ENCODE data around the gene CCDC85C. TPM values are rescaled to one million over a fixed set of nuclear protein-coding genes. Genes with fewer than 3 reads are reported as not detected.

Gene CCDC85C
- total RNA-seq, 2 donors from 2014 or later: 2.7 to 3.6 TPM

DNA sequence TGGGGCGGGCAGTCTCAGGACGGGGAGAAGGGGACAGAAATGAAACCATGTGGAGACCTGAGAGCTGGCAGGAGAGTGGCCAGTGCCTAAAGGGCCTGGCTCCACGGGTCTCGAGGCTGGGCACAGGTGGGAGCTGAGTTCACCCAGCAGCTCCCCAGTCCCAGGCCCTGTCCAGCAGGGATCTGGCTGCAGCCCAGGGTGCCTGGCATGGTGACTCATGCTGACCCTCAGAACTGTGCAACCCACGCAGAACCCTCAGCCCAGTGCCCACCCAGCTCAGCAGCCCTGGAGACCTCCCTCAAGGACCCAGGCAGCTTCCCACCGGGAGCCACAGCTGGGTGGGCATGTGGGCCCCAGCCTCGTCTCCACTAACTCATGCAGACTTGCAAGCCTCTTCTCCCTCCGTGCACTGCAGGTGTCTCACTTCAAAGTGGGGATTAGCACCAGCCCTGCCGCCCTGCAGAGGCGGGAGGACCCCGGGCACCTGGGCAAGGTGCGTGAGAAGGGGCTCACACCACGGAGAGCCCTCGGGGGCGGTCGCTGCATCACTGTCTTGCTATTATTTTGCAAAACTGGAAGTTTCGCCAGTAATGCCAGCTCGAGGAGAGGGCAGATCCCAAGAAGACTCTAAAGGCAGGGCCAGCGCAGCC is 76.5 kb downstream of the CCDC85C start:
- Mint-ChIP-seq H3K27me3 (no peaks in the 10 kb centered on the region), H3K4me3 (no peak overlapping the region), H3K4me1 (ENCODE audit: low read depth in 2 of 2) (no peaks in the 10 kb centered on the region), H3K9me3 (no peaks in the 10 kb centered on the region), H3K27ac (no peak overlapping the region), H3K36me3 (no peaks in the 10 kb centered on the region)
- ATAC-seq (no peak), DNase-seq (ENCODE audit: low spot score) (no peak)

DNA sequence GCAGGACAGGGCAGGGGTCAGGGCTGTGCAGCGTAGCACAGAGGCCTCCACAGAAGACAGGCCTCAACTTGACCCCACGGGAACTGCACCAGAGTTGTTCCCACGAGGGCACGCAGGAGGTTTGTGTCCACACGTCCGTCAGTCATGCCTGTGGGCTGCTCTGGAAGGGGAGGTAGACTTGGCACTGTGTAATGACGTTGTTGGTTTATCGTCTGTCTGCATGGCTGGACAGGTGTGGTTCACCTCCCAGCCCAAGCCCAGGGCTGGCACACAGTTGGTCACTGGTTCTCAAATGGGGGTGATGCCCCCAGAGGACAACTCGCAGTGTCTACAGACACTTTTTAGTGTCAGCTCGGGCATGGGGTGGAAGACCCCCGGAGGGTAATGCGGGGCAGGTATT is 77.0 kb downstream of the CCDC85C start:
- H3K27ac Mint-ChIP-seq: no peak overlapping the region

DNA sequence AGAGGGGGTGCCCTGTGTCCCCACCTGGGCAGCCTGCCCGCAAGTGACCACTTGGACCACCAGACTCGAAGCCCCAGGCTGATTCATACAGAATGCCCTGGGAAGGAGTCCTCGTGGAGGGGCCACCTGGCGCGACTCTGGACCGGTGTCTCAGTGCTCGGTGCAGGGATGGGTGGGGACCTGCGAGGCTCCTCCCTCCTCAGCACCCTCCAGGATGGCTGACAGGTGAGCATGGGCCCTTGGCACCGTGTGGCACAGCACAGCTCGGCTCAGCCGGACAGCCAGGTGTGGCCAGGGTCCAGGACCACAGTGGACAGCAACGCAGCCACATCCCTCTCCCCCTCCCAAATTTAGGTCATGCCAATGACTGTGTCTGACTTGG is 78.3 kb downstream of the CCDC85C start:
- H3K27me3 Mint-ChIP-seq: no peaks in the 10 kb centered on the region
- H3K4me3 Mint-ChIP-seq: no peak overlapping the region
- H3K27ac Mint-ChIP-seq: no peak overlapping the region
- no peak for ATAC-seq
- no peaks in the 10 kb centered on the region for H3K36me3 Mint-ChIP-seq
- H3K4me1 Mint-ChIP-seq (ENCODE audit: low read depth in 2 of 2): no peaks in the 10 kb centered on the region
- H3K9me3 Mint-ChIP-seq: no peaks in the 10 kb centered on the region
- DNase-seq (ENCODE audit: low spot score): no peak

More for the DNA sequence above, 77.0 kb downstream of the CCDC85C start:
- H3K27me3 Mint-ChIP-seq: no peaks in the 10 kb centered on the region
- DNase-seq (ENCODE audit: low spot score) (no peak), ATAC-seq (no peak)
- H3K4me1 Mint-ChIP-seq (ENCODE audit: low read depth in 2 of 2): no peaks in the 10 kb centered on the region
- no peaks in the 10 kb centered on the region for H3K36me3 Mint-ChIP-seq
- no peak overlapping the region for H3K4me3 Mint-ChIP-seq
- no peaks in the 10 kb centered on the region for H3K9me3 Mint-ChIP-seq

DNA sequence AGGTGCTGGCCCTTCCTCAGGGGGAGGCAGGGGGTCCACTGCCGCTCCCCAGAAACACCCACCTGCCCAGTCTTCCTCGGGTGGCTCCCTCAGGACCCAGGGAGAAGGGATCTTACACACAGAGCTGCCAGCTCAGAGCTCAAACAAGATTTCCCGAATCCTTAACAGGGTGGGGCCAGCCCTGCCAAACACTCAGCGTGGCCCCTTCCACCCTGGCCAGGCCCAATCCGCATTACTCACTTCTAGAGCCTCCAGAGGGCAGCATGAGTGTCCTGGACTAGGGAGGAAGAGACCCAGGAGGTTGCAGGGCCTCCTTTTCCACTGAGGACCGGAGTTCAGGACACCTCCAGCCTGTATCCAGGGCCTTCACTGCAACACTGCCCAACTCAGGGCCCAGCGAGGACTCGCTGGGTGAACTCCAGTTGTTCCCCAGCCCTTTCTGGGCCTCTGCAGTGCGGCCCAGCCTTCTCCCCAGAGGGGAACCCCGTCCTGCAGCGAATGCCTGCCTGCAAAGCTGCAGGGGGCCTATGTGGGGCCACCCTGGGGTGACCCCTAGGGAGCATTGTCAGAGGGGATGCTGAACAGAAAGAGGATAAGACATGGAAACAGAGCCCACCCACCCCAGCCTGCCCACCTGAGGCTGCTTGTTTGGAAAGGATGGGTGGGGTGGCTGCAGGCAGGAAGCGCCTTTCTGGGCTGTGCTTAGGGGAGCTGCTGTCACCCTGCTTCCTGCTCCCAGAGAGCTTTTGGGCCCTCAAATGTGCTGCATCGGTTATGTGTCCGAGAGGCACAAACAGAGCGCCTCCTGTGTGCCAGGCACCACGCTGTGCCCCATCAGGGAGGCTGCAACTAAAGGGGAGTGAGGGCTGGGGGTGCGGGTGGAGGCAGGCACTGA is 79.0 kb downstream of the CCDC85C start:
- Mint-ChIP-seq H3K9me3 (no peaks in the 10 kb centered on the region), H3K4me1 (ENCODE audit: low read depth in 2 of 2) (no peaks in the 10 kb centered on the region), H3K4me3 (no peak overlapping the region), H3K27me3 (no peaks in the 10 kb centered on the region), H3K36me3 (no peaks in the 10 kb centered on the region), H3K27ac (no peak overlapping the region)
- DNase-seq (ENCODE audit: low spot score) (no peak), ATAC-seq (no peak)

DNA sequence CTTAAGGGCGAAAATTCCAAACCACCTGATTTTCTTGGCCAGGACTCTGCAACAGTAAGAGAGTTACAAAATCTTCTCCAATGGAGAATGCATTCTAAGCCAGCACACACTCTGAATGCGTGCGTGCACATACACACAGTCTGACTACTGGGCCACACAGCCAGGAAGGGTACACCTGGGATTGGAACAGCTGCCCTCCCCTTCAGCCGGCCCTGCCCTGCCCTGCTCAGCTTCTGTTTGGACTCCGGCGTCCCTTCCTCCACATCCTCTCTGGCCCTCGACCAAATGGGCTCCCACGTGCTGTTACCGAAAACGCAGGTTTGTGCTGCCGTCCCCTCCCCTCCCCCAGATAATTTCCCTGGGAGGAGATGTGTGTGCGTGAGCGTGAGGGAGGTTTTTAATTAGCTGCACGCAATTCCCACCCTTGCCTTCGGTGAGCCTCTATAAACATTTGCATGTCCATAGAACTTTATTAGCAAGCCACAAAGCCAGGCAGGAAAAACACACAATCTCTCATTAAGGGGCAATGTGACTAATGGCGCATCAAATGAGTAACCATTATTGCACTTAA is 79.8 kb downstream of the CCDC85C start:
- ATAC-seq (no peak), DNase-seq (ENCODE audit: low spot score) (no peak)
- H3K36me3 Mint-ChIP-seq: no peaks in the 10 kb centered on the region
- no peak overlapping the region for H3K4me3 Mint-ChIP-seq
- H3K4me1 Mint-ChIP-seq (ENCODE audit: low read depth in 2 of 2): no peaks in the 10 kb centered on the region
- no peak overlapping the region for H3K27ac Mint-ChIP-seq
- H3K9me3 Mint-ChIP-seq: no peaks in the 10 kb centered on the region
- H3K27me3 Mint-ChIP-seq: no peaks in the 10 kb centered on the region

DNA sequence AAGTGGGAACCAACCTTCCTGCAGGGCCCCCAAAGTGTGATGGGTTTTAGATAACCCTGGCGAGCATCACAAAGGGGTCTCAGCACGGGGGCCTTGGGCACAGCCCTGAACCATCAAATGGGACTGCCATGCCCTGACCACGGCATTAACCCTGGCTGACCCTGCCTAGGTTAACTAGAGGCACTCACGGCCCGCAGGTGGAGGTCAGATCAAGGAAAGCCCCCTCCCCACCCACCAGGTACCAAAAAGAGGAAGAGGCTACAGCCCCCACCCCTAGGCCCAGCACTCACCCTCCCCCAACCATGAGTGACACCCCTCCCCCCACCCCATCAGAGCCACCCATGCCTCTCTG is 80.3 kb downstream of the CCDC85C start:
- Mint-ChIP-seq H3K27ac (no peak overlapping the region), H3K36me3 (no peaks in the 10 kb centered on the region), H3K27me3 (no peaks in the 10 kb centered on the region), H3K9me3 (no peaks in the 10 kb centered on the region), H3K4me3 (no peak overlapping the region), H3K4me1 (ENCODE audit: low read depth in 2 of 2) (no peaks in the 10 kb centered on the region)
- DNase-seq (ENCODE audit: low spot score) (no peak), ATAC-seq (no peak)

DNA sequence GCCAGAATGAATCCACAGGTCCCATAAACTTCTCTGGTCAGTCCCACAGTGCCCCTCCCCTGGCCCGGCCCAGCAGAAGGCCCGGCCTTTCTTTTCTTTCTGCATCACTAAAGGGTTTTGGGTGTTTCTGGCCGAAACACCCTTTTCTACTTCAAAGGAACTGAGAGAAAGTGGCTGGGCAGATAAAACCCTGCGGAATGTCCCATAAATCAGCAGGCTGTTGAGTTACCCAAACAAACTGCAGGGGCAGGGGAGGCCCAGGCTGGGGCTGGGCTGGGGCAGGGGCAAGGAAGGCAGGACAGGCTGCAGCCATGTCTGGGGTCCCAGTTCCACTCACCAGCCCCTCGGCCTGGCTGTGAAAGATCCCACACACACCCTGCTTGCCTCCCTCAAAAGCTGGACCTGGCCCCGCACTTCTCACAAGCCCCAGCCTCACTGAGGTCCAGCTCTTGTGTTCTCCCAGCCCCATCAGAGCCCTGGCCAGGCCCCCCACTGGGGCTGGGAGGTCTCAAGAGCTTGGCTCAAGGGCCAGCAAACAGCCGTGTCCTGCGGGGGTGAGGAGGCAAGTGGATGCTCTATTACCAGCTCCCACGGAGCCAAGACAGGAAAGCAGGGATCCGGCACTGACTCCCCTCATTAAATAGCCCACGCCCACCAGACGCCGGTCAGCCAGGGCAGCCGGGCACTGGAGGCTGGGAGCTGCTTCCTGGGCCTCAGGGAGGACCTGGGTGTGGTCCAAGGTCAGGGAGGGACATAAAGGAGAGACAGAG is 80.9 kb downstream of the CCDC85C start:
- DNase-seq (ENCODE audit: low spot score) (no peak), ATAC-seq (no peak)
- no peaks in the 10 kb centered on the region for H3K27me3 Mint-ChIP-seq
- no peaks in the 10 kb centered on the region for H3K36me3 Mint-ChIP-seq
- no peak overlapping the region for H3K27ac Mint-ChIP-seq
- no peaks in the 10 kb centered on the region for H3K4me1 Mint-ChIP-seq (ENCODE audit: low read depth in 2 of 2)
- no peaks in the 10 kb centered on the region for H3K9me3 Mint-ChIP-seq
- no peak overlapping the region for H3K4me3 Mint-ChIP-seq

DNA sequence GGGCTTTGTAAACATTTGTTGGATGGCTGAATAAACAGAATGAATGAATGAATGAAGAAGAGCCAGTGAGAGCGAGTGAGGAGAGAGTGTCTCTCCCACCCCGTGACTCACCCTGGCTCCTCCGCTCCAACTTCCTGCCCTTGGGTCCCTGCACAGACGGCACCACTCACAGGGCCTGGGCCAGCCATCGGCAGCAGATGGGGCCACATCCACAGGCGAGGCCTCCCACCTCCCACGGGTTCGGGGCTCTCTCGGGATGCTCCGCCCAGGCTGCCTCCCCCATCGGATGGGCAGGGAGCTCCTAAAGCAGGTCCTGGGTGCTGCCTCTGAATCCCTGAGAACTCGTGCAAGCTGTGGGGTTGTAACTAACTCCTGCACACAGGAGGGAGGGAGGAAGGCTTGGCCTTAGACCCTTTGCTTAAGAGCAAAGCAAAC is 81.5 kb downstream of the CCDC85C start:
- Mint-ChIP-seq H3K4me1 (ENCODE audit: low read depth in 2 of 2) (no peaks in the 10 kb centered on the region), H3K36me3 (no peaks in the 10 kb centered on the region), H3K27me3 (no peaks in the 10 kb centered on the region), H3K27ac (no peak overlapping the region), H3K9me3 (no peaks in the 10 kb centered on the region), H3K4me3 (no peak overlapping the region)
- ATAC-seq: no peak
- no peak for DNase-seq (ENCODE audit: low spot score)

DNA sequence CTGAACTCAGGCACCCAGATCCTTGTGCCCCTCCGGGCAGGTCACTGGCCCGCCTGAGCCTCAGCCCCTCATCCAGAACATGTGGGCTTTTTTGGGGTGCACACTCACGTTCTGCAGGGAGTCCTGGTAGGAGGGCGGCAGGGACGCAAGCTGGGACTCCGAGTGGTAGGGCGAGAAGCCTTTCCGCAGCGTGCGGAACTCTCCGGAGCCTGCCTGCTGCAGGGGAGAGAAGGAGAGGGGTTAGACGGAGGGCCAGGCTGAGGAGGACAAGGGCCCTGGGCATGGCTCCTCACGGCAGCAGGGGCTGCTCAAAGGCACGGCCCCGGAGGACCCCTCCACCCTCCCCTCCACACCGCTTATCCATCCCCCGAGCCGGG is 82.0 kb downstream of the CCDC85C start:
- H3K9me3 Mint-ChIP-seq: no peaks in the 10 kb centered on the region
- H3K4me1 Mint-ChIP-seq (ENCODE audit: low read depth in 2 of 2): no peaks in the 10 kb centered on the region
- no peak overlapping the region for H3K27ac Mint-ChIP-seq
- no peaks in the 10 kb centered on the region for H3K36me3 Mint-ChIP-seq
- ATAC-seq (no peak), DNase-seq (ENCODE audit: low spot score) (no peak)
- H3K4me3 Mint-ChIP-seq: no peak overlapping the region
- H3K27me3 Mint-ChIP-seq: no peaks in the 10 kb centered on the region

DNA sequence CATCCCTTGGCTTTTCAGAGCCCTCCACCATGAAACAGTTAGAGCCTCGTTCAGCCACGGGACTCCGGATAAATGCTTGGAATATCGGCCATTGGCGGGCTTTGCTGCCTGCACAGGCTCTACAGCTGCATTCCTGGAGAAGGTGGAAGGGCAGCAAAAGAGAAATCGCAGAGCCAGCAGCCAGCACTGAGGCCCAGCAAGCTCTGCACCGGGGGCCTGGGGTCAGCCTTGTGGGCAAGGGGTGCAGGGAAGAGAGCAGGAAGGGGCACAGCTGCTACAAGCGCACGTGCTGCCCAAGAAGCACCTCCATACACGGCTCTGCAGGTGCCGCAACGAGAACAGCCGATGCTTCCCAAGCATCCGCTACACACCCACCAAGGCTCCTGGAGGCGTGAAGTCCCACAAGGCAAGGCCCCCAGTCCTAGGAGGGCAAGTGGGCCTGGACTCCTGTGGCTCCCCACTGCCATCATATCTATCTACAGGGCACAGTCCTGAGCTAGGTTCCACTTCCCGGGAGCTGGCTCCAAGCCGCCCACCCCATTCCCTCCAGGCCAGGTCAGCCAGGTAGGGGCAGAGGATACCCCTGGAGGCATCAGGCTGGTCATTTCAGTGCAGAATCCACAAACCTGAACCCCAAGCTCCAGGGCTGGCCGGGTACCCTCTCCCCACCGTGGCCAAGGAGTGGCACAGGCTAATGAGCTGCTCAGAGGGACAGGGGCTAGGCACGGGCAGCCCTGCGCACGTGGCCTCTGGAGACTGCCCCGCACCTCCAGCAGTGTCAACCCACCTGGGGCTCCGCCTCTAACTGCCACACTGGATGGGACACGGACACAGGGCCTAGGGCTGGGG is 82.6 kb downstream of the CCDC85C start:
- Mint-ChIP-seq H3K36me3 (no peaks in the 10 kb centered on the region), H3K4me3 (no peak overlapping the region), H3K9me3 (no peaks in the 10 kb centered on the region), H3K4me1 (ENCODE audit: low read depth in 2 of 2) (no peaks in the 10 kb centered on the region), H3K27me3 (no peaks in the 10 kb centered on the region), H3K27ac (no peak overlapping the region)
- no peak for ATAC-seq
- no peak for DNase-seq (ENCODE audit: low spot score)

DNA sequence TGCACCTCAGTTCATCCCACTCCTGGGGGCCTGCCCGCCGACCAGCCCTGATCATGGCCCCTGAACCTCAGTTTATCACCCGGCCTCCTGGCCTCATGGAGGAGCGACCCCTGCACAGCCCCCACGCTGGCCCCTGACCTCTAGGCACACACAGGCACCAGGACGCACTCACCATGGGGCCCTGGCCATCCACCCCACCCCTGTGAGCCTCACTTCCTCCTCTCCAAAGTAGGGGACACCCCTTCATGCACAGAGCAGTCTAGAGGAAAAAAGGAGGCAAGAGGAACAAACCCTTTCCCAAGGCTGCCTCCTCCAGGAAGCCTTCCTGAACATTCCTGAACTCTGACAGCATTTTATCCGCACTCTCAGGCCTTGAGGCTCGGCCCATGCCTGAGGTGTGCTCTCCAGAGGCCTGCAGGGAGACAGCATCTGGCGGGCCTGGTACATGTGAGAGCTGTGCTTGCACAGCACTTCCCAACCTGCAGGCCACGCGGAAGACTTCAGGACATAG is 83.4 kb downstream of the CCDC85C start:
- Mint-ChIP-seq H3K27ac (no peak overlapping the region), H3K9me3 (no peaks in the 10 kb centered on the region), H3K36me3 (no peaks in the 10 kb centered on the region), H3K4me3 (no peak overlapping the region), H3K4me1 (ENCODE audit: low read depth in 2 of 2) (no peaks in the 10 kb centered on the region), H3K27me3 (no peaks in the 10 kb centered on the region)
- DNase-seq (ENCODE audit: low spot score) (no peak), ATAC-seq (no peak)

DNA sequence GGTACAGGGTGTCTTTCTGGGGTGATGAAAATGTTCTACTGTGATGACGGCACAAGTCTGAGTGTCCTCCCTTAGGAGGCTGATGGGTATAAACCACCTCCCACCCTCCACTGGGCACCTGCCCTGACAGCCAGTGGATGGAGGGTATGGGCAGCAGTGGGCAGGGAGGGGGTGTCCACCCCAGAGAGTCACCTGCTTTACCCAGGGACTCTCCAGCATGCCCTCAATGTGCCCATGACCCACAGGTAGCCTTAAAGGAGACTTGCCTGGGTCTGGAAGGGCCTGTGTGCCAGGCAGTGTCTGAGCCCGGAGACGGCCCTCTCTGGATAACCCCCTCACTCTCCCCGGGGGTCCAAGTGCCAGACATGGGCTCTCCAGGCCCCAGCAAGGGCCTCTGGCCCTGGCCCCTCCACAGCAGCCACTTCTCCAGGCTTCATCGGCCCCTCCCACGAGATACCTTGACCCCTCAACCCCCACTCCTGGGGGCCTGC is 84.0 kb downstream of the CCDC85C start:
- Mint-ChIP-seq H3K4me1 (ENCODE audit: low read depth in 2 of 2) (no peaks in the 10 kb centered on the region), H3K27me3 (no peaks in the 10 kb centered on the region), H3K9me3 (no peaks in the 10 kb centered on the region), H3K4me3 (no peak overlapping the region), H3K27ac (no peak overlapping the region), H3K36me3 (no peaks in the 10 kb centered on the region)
- no peak for DNase-seq (ENCODE audit: low spot score)
- no peak for ATAC-seq

DNA sequence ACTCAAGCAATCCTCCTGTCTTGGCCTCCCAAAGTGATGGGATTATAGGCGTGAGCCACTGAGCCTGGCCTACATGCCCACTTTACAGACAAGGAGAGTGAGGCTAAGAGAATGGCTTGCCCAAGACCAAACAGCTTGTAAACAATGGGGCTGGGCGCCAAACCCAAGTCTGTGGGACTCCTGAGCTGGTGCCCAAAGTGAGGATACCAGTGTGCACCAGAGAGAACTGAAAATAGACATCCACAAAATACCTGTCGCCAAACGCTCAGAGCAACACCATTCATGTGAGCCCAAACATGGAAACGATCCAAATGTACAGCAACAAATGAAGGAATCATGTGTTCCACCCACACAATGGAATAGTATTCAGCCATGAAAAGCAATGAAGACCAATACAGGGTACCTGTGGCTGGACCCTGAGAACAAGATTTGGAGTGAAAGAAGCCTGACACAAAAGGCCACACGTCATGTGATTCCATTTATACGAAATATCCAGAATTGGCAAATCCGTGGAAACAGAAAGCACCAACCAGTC is 84.6 kb downstream of the CCDC85C start:
- DNase-seq (ENCODE audit: low spot score): no peak
- no peaks in the 10 kb centered on the region for H3K4me1 Mint-ChIP-seq (ENCODE audit: low read depth in 2 of 2)
- no peak for ATAC-seq
- no peaks in the 10 kb centered on the region for H3K9me3 Mint-ChIP-seq
- no peak overlapping the region for H3K4me3 Mint-ChIP-seq
- H3K27me3 Mint-ChIP-seq: no peaks in the 10 kb centered on the region
- no peak overlapping the region for H3K27ac Mint-ChIP-seq
- no peaks in the 10 kb centered on the region for H3K36me3 Mint-ChIP-seq

All from natural killer cell treated with Interleukin-12 subunit alpha and Interleukin-12 subunit beta and Interleukin-15 and Interleukin-18, amount 100 ng/mL, for 72 hours (primary cell).